HCT116 (cell line): Measurements from ENCODE around the gene PAEP. TPM values are rescaled to one million over a fixed set of nuclear protein-coding genes. Genes with fewer than 3 reads are reported as not detected.
"Not testable (repeated sequence)": the region's sequence is repeated elsewhere in the genome, so short reads cannot be mapped to it uniquely, and the experiment has no call there.

Source experiments
- ATAC-seq: fragments of 200-7000 bp; cut with Tn5 transposase; 2 replicates; pipeline ENCODE4 v1.9.1; 2020; ENCODE audit warnings: mild to moderate bottlenecking, moderate library complexity
- BruUV-seq: library from RNA; stranded (reverse); fragments of 400-500 nt; replicated peaks from 2 replicates; lab custom pipeline; 2021; lab: Mats Ljungman, UMichigan
- CTCF ChIA-PET: fragments of 300-600 bp; sonication (Branson Sonifier 250); formaldehyde crosslinking; loops from one replicate; lab custom pipeline; 2021; ENCODE audit warnings: antibody characterized with exemption; lab: Charles Lee
- POLR2A ChIA-PET: fragments of 300-600, 350-600 bp; sonication (Branson Sonifier 250); formaldehyde crosslinking; loops from one replicate; lab custom pipeline; 2021; ENCODE audit warnings: antibody characterized with exemption; lab: Charles Lee
- RAD21 ChIA-PET, 2 experiments: fragments of 300-600 bp; sonication (Branson Sonifier 250); formaldehyde crosslinking; loops; one replicate each; lab custom pipeline; 2023; ENCODE audit warnings: low total read pairs in 2 of 2; ENCODE audit not compliant: uncharacterized antibody in 2 of 2, unreplicated experiment in 2 of 2, low non-redundant PET in 1 of 2; lab: Charles Lee
- DNase-seq: peaks from one replicate; pipeline ENCODE4 v3.0.0-alpha.2; 2010; ENCODE audit warnings: low read depth, low spot score
- H2AFZ ChIP-seq: fragments of 200-600 bp; shearing (Covaris generic), sonication (generic); 2 replicates; pipeline ENCODE4 v1.6.1; 2017; ENCODE audit warnings: low read depth, mixed run types, mixed read lengths, antibody characterized with exemption, low read length; ENCODE audit not compliant: poor library complexity, severe bottlenecking
- H3K27ac ChIP-seq: 2 replicates; pipeline ENCODE4 v1.5.1; 2012; ENCODE audit warnings: low read depth, low read length
- H3K27me3 ChIP-seq: fragments of 200-600 bp; sonication (generic); 2 replicates; pipeline ENCODE4 v1.6.1; 2016; ENCODE audit warnings: mixed run types, low read length, mixed read lengths; ENCODE audit not compliant: insufficient read depth
- H3K36me3 ChIP-seq, 2 experiments: fragments of 200-500 bp in 1 of 2; fragments of 200-600 bp in 1 of 2; sonication (Bioruptor generic) in 1 of 2; sonication (generic) in 1 of 2; 2 replicates each; pipeline versions ENCODE4 v1.5.1 to v1.6.1; 2014 to 2016; ENCODE audit warnings: low read length in 2 of 2, inconsistent platforms in 1 of 2, mixed read lengths in 1 of 2, mixed run types in 1 of 2; ENCODE audit not compliant: insufficient read depth in 2 of 2, control insufficient read depth in 1 of 2
- H3K4me1 ChIP-seq, 2 experiments: fragments of 200-600 bp in 1 of 2; sonication (generic) in 1 of 2; 2 replicates each; pipeline versions ENCODE4 v1.5.1 to v1.6.1; 2012 to 2017; ENCODE audit warnings: low read length in 2 of 2, inconsistent platforms in 1 of 2, mild to moderate bottlenecking in 1 of 2, mixed read lengths in 1 of 2, mixed run types in 1 of 2, moderate library complexity in 1 of 2; ENCODE audit not compliant: insufficient read depth in 2 of 2, control insufficient read depth in 1 of 2
- H3K4me2 ChIP-seq: fragments of 200-600 bp; sonication (generic); 2 replicates; pipeline ENCODE4 v1.6.1; 2017; ENCODE audit warnings: mixed run types, low read length, mixed read lengths
- H3K4me3 ChIP-seq, 2 experiments: fragments of 200-600 bp in 1 of 2; sonication (generic) in 1 of 2; replicated peaks in 1 of 2; 2 replicates each; pipeline ENCODE4 v1.5.1; 2011 to 2016; ENCODE audit warnings: low read length in 2 of 2, control low read depth in 1 of 2, low read depth in 1 of 2, mild to moderate bottlenecking in 1 of 2, mixed read lengths in 1 of 2, mixed run types in 1 of 2
- H3K79me2 ChIP-seq: fragments of 200-600 bp; sonication (generic); 2 replicates; pipeline ENCODE4 v1.6.1; 2017; ENCODE audit warnings: mild to moderate bottlenecking, mixed run types, low read length, moderate library complexity, mixed read lengths; ENCODE audit not compliant: insufficient read depth
- H3K9ac ChIP-seq: fragments of 200-600 bp; sonication (generic); 2 replicates; pipeline ENCODE4 v1.6.1; 2016; ENCODE audit warnings: low read length, mixed read lengths
- H3K9me2 ChIP-seq: fragments of 200-600 bp; sonication (generic), shearing (Covaris generic); 2 replicates; pipeline ENCODE4 v1.6.1; 2017; ENCODE audit warnings: mixed run types, mild to moderate bottlenecking, moderate library complexity; ENCODE audit not compliant: insufficient read depth
- H3K9me3 ChIP-seq, 2 experiments: fragments of 200-500 bp in 1 of 2; fragments of 200-600 bp in 1 of 2; sonication (Bioruptor generic) in 1 of 2; sonication (generic) in 1 of 2; 2 replicates each; pipeline ENCODE4 v1.6.1; 2014 to 2017; ENCODE audit warnings: low read length in 2 of 2, mixed read lengths in 2 of 2, inconsistent platforms in 1 of 2, low read depth in 1 of 2, mild to moderate bottlenecking in 1 of 2, mixed run types in 1 of 2, moderate library complexity in 1 of 2; ENCODE audit not compliant: control insufficient read depth in 1 of 2, insufficient read depth in 1 of 2
- H4K20me1 ChIP-seq: fragments of 200-600 bp; sonication (generic), shearing (Covaris generic); 2 replicates; pipeline ENCODE4 v1.6.1; 2017; ENCODE audit warnings: mixed run types, mild to moderate bottlenecking, moderate library complexity; ENCODE audit not compliant: insufficient read depth
- CBX3 ChIP-seq: IDR thresholded peaks from 2 replicates; pipeline ENCODE4 v1.6.1; 2012; ENCODE audit warnings: low read depth
- CEBPB ChIP-seq: IDR thresholded peaks from 2 replicates; pipeline ENCODE4 v1.6.1; 2012; ENCODE audit warnings: low read depth
- EGR1 ChIP-seq: IDR thresholded peaks from 2 replicates; pipeline ENCODE4 v1.6.1; 2012; ENCODE audit warnings: low read depth
- EZH2 ChIP-seq: fragments of 200-600 bp; sonication (generic); IDR thresholded peaks from 2 replicates; pipeline ENCODE4 v1.6.1; 2017; ENCODE audit warnings: antibody characterized with exemption, mixed run types
- EZH2phosphoT487 ChIP-seq: fragments of 200-600 bp; IDR thresholded peaks from 2 replicates; pipeline ENCODE4 v1.6.1; 2018; ENCODE audit warnings: antibody characterized with exemption, borderline replicate concordance
- FOSL1 ChIP-seq: IDR thresholded peaks from 2 replicates; pipeline ENCODE4 v1.6.1; 2012; ENCODE audit warnings: low read depth
- JUND ChIP-seq: IDR thresholded peaks from 2 replicates; pipeline ENCODE4 v1.6.1; 2012
- MAX ChIP-seq: IDR thresholded peaks from 2 replicates; pipeline ENCODE4 v1.6.1; 2012
- POLR2A ChIP-seq: IDR thresholded peaks from 2 replicates; pipeline ENCODE4 v1.7.0; 2011; ENCODE audit warnings: borderline replicate concordance; ENCODE audit not compliant: insufficient read depth, insufficient read length; ENCODE audit errors: extremely low read depth
- POLR2AphosphoS5 ChIP-seq: IDR thresholded peaks from 2 replicates; pipeline ENCODE4 v1.6.1; 2011; ENCODE audit warnings: mild to moderate bottlenecking, low read depth, low read length, moderate library complexity
- RAD21 ChIP-seq: IDR thresholded peaks from 2 replicates; pipeline ENCODE4 v1.6.1; 2012; ENCODE audit warnings: low read depth, mild to moderate bottlenecking
- SIN3A ChIP-seq: IDR thresholded peaks from 2 replicates; pipeline ENCODE4 v1.6.1; 2012; ENCODE audit warnings: low read depth
- SP1 ChIP-seq: IDR thresholded peaks from 2 replicates; pipeline ENCODE4 v1.6.1; 2012; ENCODE audit warnings: low read depth
- YY1 ChIP-seq: IDR thresholded peaks from 2 replicates; pipeline ENCODE4 v1.6.1; 2011; ENCODE audit warnings: low read length, low read depth, moderate library complexity, mild to moderate bottlenecking; ENCODE audit not compliant: insufficient replicate concordance; ENCODE audit errors: extremely low read depth
- ZFX ChIP-seq: fragments of 450-650 bp; IDR thresholded peaks from 2 replicates; pipeline ENCODE4 v1.6.1; 2017
- ZNF274 ChIP-seq: fragments of 200-500 bp; sonication (Bioruptor generic); IDR thresholded peaks from 2 replicates; pipeline ENCODE4 v1.6.1; 2014; ENCODE audit warnings: mild to moderate bottlenecking, low read depth, low read length, inconsistent platforms
- intact Hi-C: fragments of 100-400 bp; cut with micrococcal nuclease; formaldehyde crosslinking; loops from 2 replicates; pipeline ENCODE4 v1.10.0; 2022
- total RNA-seq: library from RNA; stranded (reverse); gene quantifications from one replicate; pipeline ENCODE4 v1.2.1, GENCODE V29; 2021; ENCODE audit not compliant: unreplicated experiment
- TF ChIP-seq, protein P1 (sequence below): IDR thresholded peaks from 2 replicates; pipeline ENCODE4 v1.6.1; 2012; ENCODE audit warnings: low read depth

The PAEP gene
- total RNA-seq, 1 experiment from 2014 or later, result not detected

DNA sequence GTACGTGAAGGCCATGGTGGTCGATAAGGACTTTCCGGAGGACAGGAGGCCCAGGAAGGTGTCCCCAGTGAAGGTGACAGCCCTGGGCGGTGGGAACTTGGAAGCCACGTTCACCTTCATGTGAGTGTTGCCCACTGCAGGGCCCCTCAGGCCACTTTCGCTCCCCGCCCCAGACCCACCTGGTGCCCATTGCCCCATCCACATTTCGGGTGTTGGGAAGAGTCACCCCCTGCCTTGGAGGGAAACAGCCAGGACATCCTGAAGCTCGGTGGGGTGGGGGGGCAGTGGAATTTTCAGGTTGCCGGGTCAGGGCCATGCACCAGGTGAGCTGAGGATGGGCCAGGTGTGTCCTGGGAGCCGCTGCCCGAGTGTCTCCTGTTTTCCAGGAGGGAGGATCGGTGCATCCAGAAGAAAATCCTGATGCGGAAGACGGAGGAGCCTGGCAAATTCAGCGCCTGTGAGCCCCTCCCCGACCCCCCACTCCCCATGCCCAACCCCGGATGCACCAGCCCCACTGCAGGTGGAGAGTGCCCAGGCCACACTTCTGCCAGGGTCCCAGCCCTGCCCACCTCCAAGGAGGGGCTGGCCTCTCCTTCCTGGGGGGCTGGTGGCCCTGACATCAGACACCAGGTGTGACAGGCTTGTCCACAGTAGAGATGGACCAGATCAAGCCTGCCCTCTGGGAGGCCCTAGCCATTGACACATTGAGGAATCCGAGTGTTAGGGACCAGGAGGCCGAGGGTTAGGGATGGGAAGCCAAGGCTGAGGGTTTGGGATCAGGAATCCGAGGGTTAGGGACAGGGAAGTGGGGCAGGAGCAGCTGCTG lies 14.6 kb upstream of the PAEP start:
- peaks cover 17% of the 10 kb centered on the region for H3K27me3 ChIP-seq
- H3K4me2 ChIP-seq, H3K79me2 ChIP-seq, CTCF ChIA-PET, H3K27ac ChIP-seq, POLR2A ChIA-PET, H3K4me1 ChIP-seq, H3K4me3 ChIP-seq, H4K20me1 ChIP-seq, H3K36me3 ChIP-seq, H3K9me2 ChIP-seq, RAD21 ChIA-PET, H3K9me3 ChIP-seq, DNase-seq, ATAC-seq, H2AFZ ChIP-seq, BruUV-seq, H3K9ac ChIP-seq, intact Hi-C loops: not testable (repeated sequence)

GRCh38 chr9:135547756-135548736 lies 13.5 kb upstream of the PAEP start:
- no TSS peak for BruUV-seq
- TF ChIP-seq, protein P1, sequence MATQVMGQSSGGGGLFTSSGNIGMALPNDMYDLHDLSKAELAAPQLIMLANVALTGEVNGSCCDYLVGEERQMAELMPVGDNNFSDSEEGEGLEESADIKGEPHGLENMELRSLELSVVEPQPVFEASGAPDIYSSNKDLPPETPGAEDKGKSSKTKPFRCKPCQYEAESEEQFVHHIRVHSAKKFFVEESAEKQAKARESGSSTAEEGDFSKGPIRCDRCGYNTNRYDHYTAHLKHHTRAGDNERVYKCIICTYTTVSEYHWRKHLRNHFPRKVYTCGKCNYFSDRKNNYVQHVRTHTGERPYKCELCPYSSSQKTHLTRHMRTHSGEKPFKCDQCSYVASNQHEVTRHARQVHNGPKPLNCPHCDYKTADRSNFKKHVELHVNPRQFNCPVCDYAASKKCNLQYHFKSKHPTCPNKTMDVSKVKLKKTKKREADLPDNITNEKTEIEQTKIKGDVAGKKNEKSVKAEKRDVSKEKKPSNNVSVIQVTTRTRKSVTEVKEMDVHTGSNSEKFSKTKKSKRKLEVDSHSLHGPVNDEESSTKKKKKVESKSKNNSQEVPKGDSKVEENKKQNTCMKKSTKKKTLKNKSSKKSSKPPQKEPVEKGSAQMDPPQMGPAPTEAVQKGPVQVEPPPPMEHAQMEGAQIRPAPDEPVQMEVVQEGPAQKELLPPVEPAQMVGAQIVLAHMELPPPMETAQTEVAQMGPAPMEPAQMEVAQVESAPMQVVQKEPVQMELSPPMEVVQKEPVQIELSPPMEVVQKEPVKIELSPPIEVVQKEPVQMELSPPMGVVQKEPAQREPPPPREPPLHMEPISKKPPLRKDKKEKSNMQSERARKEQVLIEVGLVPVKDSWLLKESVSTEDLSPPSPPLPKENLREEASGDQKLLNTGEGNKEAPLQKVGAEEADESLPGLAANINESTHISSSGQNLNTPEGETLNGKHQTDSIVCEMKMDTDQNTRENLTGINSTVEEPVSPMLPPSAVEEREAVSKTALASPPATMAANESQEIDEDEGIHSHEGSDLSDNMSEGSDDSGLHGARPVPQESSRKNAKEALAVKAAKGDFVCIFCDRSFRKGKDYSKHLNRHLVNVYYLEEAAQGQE, result no peak
- TF ChIP-seq SIN3A (no peak), POLR2A (no peak), ZNF274 (no peak), EZH2 (no peak), CEBPB (no peak), JUND (no peak), YY1 (no peak), POLR2AphosphoS5 (no peak), SP1 (no peak), FOSL1 (no peak), EGR1 (no peak), EZH2phosphoT487 (no peak), ZFX (no peak), MAX (no peak), CBX3 (no peak), RAD21 (no peak)

More at GRCh38 chr9:135547756-135548736, 13.5 kb upstream of the PAEP start:
- H3K9me2 ChIP-seq, result no peaks in the 10 kb centered on the region
- no peak overlapping the region for H3K4me2 ChIP-seq
- H2AFZ ChIP-seq, result no peak overlapping the region
- H3K27me3 ChIP-seq, result peaks cover 7% of the 10 kb centered on the region
- CTCF ChIA-PET, result no interaction called here
- H4K20me1 ChIP-seq, result no peaks in the 10 kb centered on the region
- no peaks in the 10 kb centered on the region for H3K79me2 ChIP-seq
- no peak overlapping the region for H3K27ac ChIP-seq
- H3K9me3 ChIP-seq, result no peaks in the 10 kb centered on the region
- no peak overlapping the region for H3K4me3 ChIP-seq
- ATAC-seq, result no peak
- H3K36me3 ChIP-seq, result no peaks in the 10 kb centered on the region
- RAD21 ChIA-PET, result no interaction called here
- H3K4me1 ChIP-seq, result peaks cover 0 to 8% of the 10 kb centered on the region in 2 experiments; a peak in 2 of 4 replicates
- no peak for DNase-seq
- POLR2A ChIA-PET, result no interaction called here
- intact Hi-C loops, result no loop called here
- no peak overlapping the region for H3K9ac ChIP-seq
